GM08714 (cell line): ENCODE data around the gene SIX3.

Experiments
- H3K4me3 ChIP-seq: fragments of 200-500 bp; sonication (Bioruptor generic); 2 replicates; pipeline ENCODE4 v1.5.1; 2014; ENCODE audit warnings: mild to moderate bottlenecking, low read length, inconsistent platforms
- ZNF274 ChIP-seq: IDR thresholded peaks from 2 replicates; pipeline ENCODE4 v1.6.1; 2012; ENCODE audit warnings: mild to moderate bottlenecking, low read depth, low read length

Gene SIX3

DNA sequence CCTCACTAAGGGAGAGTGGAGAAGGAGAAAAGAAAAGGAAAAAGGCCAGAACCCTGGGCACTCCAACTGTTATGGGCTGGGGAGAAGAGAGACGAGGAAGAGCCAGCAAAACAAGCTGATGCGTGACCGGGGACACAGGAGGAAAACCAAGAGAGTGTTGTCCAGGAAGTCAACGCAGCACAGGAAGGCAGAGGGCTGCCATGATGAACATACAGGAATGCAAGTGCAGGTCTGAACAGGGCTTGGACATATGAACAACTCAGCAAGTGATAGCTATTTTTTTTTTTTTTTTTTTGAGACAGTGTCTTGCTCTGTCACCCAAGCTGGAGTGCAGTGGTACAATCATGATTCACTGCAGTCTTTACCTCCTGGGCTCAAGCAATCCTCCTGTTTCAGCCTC lies 28.4 kb downstream of the SIX3 start:
- H3K4me3 ChIP-seq = no peak overlapping the region
- no peak for TF ChIP-seq ZNF274

DNA sequence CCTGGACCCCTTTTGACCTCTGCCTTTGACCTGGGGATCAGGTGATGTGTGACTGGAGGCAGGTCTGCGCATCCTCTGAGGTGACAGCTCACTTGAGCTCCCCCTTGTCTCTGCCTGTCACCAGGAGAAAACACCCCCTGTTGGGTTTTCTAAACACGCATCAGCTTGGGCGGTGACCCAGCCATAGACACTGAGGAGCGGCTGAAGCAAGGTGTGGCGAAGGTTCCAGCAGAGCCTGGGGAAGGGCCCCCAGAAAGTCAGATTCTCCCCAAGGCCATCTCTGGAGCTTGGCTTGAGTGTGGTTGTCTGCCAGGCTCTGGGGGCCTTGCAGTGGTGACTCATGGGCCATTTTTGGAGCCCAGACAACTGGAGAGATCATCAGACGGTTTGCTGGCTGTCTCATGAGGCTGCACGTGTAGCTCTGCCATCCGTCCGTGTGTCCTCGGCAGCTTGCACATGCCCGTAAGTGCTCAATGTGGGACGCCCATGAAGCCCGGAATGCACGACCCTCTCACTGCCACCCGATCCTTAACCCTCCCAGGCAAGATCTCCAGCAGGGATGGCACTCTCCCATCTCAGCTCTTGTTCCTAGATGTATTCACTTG lies 29.4 kb downstream of the SIX3 start:
- no peak for TF ChIP-seq ZNF274
- no peak overlapping the region for H3K4me3 ChIP-seq

DNA sequence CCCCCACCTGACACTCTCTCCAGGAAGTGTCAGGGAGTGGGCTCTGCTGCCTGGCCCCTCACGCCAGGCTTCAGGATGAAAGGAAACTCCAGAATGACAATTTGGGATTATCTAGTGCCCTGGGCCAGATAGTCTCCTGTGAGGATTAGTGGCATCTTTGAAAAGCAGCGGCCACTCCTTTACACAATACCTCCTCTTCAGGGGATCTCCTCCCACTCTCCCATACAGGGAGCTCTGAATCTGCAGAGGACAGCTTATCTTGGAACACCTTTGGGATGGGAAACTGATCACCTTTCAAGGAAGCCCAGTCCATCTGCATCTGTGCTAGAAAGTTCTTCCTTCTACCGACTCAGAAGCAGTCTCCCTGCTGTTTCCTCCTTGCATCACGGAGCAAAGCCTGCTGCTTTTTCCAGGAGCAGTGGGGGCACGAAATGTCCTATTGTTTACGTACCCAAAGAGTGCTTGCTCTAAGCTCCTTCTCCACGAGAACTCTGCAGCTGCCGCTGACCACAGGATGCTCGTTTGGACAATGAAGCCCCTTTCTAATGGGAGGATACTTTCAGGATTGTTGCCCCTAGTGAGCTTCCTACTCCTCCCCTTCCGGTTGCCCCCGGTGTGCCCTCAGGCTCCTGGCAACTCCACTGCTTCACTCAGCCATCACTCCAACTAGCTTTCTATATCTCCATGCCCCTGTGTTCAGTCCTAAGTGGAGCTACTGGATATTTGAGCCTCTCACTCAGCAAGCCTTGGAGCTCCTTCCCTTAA lies 31.5 kb downstream of the SIX3 start:
- H3K4me3 ChIP-seq = no peak overlapping the region

DNA sequence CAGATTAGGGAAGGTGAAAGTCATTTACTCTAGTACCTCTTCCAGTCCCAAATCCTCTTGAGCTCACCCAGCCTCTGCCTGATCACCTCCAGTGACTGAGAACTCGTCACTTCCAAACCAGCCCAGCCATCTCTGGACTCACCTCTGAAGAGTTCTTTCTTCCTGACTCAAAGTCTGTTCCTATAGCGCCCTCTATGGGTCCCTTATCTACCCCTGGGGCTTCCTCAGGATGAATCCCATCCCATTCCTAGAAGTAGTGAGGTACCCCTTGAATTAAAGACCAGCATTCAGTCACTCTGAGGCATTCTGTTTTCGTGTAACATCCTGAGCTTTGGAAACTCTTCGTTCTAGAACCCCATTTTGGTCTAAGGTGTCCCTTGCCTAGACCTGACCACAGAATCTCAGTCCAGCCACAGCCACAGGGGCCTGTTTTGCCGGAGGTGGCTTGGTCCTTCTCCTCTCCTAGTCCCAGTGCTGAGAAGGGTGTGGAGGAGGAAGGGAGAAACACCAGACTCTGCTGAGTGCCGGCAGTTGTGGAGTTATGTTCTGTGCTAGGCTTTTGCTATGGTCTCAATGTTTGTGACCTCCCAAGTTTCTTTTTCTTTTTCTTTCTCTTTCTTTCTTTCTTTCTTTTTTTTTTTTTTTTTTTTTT lies 32.7 kb downstream of the SIX3 start:
- H3K4me3 ChIP-seq = no peak overlapping the region
- TF ChIP-seq ZNF274 = no peak

More for the DNA sequence above, 31.5 kb downstream of the SIX3 start:
- TF ChIP-seq ZNF274 = no peak

DNA sequence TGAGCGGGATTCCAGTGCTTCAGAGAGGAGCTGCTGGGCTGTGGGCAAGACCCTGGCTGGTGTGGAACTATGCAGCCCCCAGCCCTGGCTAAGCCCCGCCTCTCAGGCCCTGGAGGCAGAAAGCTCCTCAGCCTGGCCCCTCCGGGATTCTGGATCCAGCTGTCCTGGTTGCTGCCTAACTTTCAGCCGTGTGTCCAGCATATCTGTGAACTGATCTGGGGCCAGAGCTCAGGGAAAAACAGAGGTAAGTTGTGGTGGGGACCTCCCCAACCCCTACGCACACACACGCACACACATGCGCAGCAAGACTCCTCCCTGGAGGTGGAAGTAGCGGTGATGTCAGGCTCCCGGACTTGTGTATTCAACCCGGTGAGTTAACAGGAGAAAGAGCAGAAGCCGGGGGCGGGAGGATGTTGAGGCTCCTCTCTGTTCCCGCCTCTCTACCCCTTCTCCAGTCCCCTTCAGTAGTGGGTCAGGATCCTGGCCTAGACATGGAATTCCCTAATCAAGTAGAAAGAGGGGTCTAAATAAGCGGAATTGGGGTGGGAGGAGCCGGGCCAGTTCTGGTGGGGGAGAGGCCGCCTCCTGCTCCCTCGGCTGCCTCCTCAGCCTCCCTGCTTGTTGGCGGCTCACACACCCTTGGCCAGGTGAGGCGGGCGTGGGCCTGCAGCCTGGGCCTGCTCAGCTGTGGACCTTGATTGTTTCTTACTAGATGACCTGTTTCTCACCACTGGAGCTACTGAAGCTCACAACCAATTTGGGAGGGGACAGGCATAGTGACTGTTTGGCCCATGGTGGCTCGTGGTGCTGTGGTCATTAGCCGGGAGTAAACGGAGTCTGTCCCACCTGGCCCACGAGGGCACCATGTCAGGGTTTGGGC lies 34.3 kb downstream of the SIX3 start:
- H3K4me3 ChIP-seq = no peak overlapping the region
- TF ChIP-seq ZNF274 = no peak

DNA sequence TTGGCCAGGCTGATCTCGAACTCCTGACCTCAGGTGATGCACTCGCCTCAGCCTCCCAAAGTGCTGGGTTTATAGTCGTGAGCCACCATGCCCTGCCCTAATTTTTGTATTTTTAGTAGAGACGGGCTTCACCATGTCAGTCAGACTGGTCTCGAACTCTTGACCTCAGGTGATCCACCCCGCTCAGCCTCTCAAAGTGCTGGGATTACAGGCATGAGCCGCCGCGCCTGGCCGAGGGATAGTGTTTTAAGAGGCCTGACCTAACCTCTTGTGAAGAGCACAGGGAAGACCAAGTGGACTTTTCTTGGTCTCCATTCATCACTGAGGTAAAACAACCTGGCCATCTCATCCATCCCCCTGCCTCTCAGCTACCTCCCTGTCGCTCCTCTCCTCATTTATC lies 38.1 kb downstream of the SIX3 start:
- no peak for TF ChIP-seq ZNF274
- H3K4me3 ChIP-seq = no peak overlapping the region

DNA sequence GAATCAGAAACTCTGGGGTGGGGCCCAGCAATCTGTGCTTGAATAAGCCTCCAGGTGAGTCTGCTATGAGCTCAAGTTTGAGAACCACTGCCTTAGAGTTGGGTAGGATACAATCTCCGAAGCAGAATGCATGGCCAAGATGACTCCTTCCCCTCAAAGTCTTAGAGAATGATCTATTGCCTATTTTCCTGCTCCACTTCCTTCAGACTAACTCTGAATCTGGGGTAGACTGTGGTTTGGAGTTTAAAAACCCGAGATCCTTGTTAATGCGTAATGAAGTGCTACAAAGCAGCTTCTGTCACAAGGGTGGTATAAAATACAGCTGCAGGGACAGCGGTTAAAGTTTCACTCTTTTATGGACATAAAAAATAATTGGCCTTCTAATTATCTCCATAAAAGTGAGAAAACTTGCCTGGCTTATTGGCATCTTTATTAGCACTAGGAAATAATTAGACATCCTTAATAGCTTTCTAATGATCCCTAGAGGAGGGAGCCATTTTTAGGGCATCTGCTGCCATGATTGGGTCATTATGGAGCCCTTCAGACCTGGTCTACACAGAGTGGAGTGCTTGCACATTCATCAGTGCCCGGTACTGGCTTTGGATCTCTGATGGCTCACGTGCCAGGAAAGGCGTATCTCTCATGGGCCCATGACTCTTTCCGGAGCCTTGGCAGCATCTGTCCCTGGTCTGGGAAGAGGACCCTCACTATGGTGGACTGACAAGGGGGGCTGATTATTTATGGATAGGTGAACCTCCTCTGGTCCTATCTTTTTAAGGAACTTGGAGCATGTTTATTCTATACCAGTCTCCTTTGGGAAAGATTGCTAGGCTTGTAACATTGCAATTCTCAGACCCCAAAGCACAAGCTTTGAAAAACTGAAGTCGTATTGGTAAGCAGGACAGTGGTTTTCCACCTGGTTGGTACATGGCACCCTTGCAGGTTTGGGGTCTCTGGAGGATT lies 39.5 kb downstream of the SIX3 start:
- no peak for TF ChIP-seq ZNF274
- H3K4me3 ChIP-seq = no peak overlapping the region

DNA sequence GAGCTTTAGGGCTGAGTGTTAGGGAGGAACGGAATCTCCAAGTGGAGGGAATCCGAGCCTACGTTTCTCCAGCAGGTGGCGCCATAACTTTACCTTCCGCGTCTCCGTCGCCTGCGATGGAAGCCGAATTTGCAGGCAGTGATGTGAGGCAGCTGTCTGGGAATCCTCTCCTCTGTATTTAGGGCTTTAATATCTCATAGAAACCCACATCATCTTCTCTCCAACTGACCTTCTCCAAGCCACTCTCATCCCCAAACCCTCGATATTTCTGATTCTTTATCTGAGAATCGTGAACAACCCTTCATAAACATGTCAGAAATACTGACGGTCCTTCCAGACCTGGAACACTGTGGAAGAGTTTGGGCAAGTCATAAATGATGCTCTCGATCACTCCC lies 40.2 kb downstream of the SIX3 start:
- TF ChIP-seq ZNF274 = no peak
- no peak overlapping the region for H3K4me3 ChIP-seq

DNA sequence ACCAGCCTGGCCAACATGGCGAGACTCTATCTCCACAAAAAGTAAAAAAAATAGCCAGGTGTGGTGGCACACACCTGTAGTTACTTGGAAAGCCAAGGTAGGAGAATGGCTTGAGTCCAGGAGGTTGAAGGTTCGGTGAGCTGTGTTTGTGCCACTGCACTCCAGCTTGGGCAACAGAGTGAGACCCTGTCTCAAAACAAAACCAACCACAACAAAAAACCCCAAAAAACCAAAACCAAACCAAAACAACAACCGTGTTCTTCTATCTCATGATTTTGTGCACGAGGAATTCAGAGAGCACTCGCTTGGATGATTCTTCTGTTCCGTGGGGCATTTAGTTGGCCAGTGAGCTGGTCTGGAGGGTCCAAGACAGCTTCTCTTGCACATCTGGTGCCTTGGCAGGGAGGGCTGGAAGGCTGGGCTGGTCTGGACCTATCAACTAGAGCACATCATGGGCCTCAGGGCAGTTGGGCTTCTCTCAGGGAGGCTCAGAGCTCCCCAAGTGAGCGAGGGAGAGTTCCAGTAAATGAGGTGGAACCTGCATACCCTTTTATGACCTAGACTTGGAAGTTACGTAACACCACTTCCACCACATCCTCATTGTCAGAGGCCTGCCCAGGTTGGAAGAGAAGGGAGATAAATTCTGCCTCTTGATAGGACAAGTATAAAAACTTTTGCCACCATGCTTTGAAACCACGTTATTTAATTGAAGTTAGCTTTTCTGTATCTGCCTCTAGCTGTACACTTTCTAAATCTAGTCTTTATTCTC lies 42.5 kb downstream of the SIX3 start:
- H3K4me3 ChIP-seq = no peak overlapping the region
- no peak for TF ChIP-seq ZNF274

DNA sequence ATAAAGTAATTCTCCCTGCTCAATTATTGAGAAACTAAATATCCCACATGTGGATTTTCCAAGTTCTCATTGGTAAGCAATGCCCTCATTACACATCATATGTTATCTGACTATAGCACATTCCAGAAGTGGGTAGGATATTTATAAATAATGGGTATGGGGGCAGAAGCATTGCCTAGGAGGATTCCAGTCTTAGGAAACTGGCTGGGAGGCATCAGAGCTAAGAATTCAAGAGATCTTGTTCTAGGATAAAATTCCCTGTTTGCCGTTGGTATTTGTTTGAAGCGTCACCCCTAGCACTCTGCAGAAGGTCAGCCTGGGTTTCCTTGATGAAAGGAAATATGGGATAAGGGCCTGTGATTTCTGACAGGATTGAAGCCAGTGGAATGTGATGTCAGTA lies 47.7 kb downstream of the SIX3 start:
- no peak for TF ChIP-seq ZNF274
- no peak overlapping the region for H3K4me3 ChIP-seq

DNA sequence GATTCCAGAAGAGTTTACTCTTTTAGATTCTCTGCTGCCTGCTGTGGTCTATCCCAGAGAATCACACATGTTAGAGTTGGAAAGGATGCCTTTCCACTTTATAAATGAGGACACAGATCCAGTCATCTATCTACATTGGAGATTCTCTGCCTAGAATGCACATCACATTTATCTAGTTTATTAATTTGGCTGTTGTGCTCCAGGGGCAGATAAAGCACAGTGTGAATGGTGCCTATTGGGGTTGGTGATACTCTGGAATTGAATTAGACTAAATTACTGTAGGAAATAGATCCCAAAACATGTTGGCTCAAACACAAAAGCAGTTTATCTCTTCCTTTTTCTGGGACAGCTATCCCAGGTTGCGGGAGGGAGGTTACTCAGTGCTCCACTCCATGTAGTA lies 52.9 kb downstream of the SIX3 start:
- H3K4me3 ChIP-seq = no peak overlapping the region
- TF ChIP-seq ZNF274 = no peak
